H1 (cell line): ENCODE data around the gene CLINT1. TPM values are rescaled to one million over a fixed set of nuclear protein-coding genes. Genes with fewer than 3 reads are reported as not detected.

Experiments used
- CTCF ChIA-PET: fragments of 300-600 bp; sonication (Branson Sonifier 250); formaldehyde crosslinking; loops from one replicate; lab custom pipeline; 2021; ENCODE audit not compliant: partially characterized antibody; lab: Charles Lee
- POLR2A ChIA-PET: fragments of 300-600 bp; sonication (Branson Sonifier 250); formaldehyde crosslinking; loops from one replicate; lab custom pipeline; 2021; ENCODE audit warnings: inconsistent platforms; ENCODE audit not compliant: partially characterized antibody; lab: Charles Lee
- DNase-seq, 2 experiments: peaks; one replicate each; pipeline versions ENCODE4 v3.0.0 to v3.0.0-alpha.2; 2010 to 2022; ENCODE audit warnings: low spot score in 2 of 2, low read depth in 1 of 2, mixed read lengths in 1 of 2
- FAIRE-seq: peaks from 2 replicates; lab custom pipeline; 2011; peaks lifted over from hg19 to GRCh38; lab: Jason Lieb, UNC
- H2AFZ ChIP-seq: 2 replicates; pipeline ENCODE4 v1.8.1; 2012; ENCODE audit warnings: low read length, inconsistent platforms
- H2AK5ac ChIP-seq: 2 replicates; pipeline ENCODE4 v1.6.1; 2013; ENCODE audit warnings: low read depth, low read length
- H2BK120ac ChIP-seq: replicated peaks from 2 replicates; pipeline ENCODE3; 2013; ENCODE audit warnings: low read depth, low read length, inconsistent platforms
- H2BK12ac ChIP-seq: 2 replicates; pipeline ENCODE4 v1.6.1; 2013; ENCODE audit warnings: low read depth, low read length
- H2BK15ac ChIP-seq: 2 replicates; pipeline ENCODE4 v1.6.1; 2013; ENCODE audit warnings: low read length
- H2BK20ac ChIP-seq: 2 replicates; pipeline ENCODE4 v1.6.1; 2013; ENCODE audit warnings: low read length
- H2BK5ac ChIP-seq: 2 replicates; pipeline ENCODE4 v1.6.1; 2013; ENCODE audit warnings: low read depth, low read length
- H3K14ac ChIP-seq: 2 replicates; pipeline ENCODE4 v1.6.1; 2013; ENCODE audit warnings: inconsistent platforms; ENCODE audit not compliant: insufficient read length
- H3K18ac ChIP-seq: 2 replicates; pipeline ENCODE4 v1.6.1; 2013; ENCODE audit warnings: low read length; ENCODE audit errors: extremely low read depth
- H3K23ac ChIP-seq: 2 replicates; pipeline ENCODE4 v1.6.1; 2013; ENCODE audit warnings: inconsistent platforms; ENCODE audit not compliant: insufficient read length
- H3K23me2 ChIP-seq: 2 replicates; pipeline ENCODE4 v1.6.1; 2013; ENCODE audit warnings: low read depth, low read length
- H3K27ac ChIP-seq: 2 replicates; pipeline ENCODE4 v1.6.1; 2011; ENCODE audit warnings: low read depth, low read length, inconsistent platforms
- H3K27me3 ChIP-seq, 4 experiments: replicated peaks in 1 of 4; 1 replicate in 1 of 4; 2 replicates in 3 of 4; pipeline versions ENCODE4 v1.6.1 to v1.8.1; 2011 to 2013; ENCODE audit warnings: low read length in 3 of 4, mild to moderate bottlenecking in 3 of 4, inconsistent platforms in 2 of 4, mixed read lengths in 2 of 4, moderate library complexity in 1 of 4; ENCODE audit not compliant: control insufficient read depth in 3 of 4, insufficient read depth in 3 of 4; ENCODE audit errors: extremely low read depth in 1 of 4
- H3K36me3 ChIP-seq, 4 experiments: 2 replicates each; pipeline versions ENCODE4 v1.6.1 to v1.8.1; 2011 to 2013; ENCODE audit warnings: mild to moderate bottlenecking in 4 of 4, low read length in 3 of 4, moderate library complexity in 2 of 4, control low read depth in 1 of 4, inconsistent platforms in 1 of 4; ENCODE audit not compliant: insufficient read depth in 4 of 4, control insufficient read depth in 2 of 4
- H3K4ac ChIP-seq: replicated peaks from 2 replicates; pipeline ENCODE3; 2013; ENCODE audit warnings: low read length, low read depth, mixed read lengths, inconsistent platforms; ENCODE audit not compliant: insufficient read length
- H3K4me1 ChIP-seq, 4 experiments: replicated peaks in 1 of 4; 1 replicate in 1 of 4; 2 replicates in 3 of 4; pipeline versions ENCODE4 v1.6.1 to v1.8.1; 2011 to 2013; ENCODE audit warnings: low read length in 3 of 4, inconsistent platforms in 2 of 4, mixed read lengths in 1 of 4; ENCODE audit not compliant: insufficient read depth in 4 of 4, control insufficient read depth in 3 of 4
- H3K4me2 ChIP-seq, 2 experiments: 2 replicates each; pipeline versions ENCODE4 v1.6.1 to v1.8.1; 2011 to 2013; ENCODE audit warnings: low read depth in 2 of 2, low read length in 2 of 2, control low read depth in 1 of 2, inconsistent platforms in 1 of 2, mild to moderate bottlenecking in 1 of 2; ENCODE audit not compliant: insufficient read depth in 1 of 2
- H3K4me3 ChIP-seq, 4 experiments: fragments of 200-600, 300-600 bp in 1 of 4; sonication (generic), shearing (Covaris generic), sonication (Bioruptor Twin) in 1 of 4; 2 replicates each; pipeline versions ENCODE4 v1.5.1 to v1.8.1; 2011 to 2016; ENCODE audit warnings: low read length in 4 of 4, low read depth in 3 of 4, control low read depth in 2 of 4, inconsistent platforms in 2 of 4, mild to moderate bottlenecking in 2 of 4, mixed read lengths in 1 of 4, moderate library complexity in 1 of 4; ENCODE audit not compliant: insufficient read depth in 2 of 4; ENCODE audit errors: extremely low read depth in 1 of 4
- H3K56ac ChIP-seq: replicated peaks from 2 replicates; pipeline ENCODE3; 2013; ENCODE audit warnings: low read depth, mild to moderate bottlenecking, mixed read lengths, low read length, inconsistent platforms; ENCODE audit not compliant: insufficient read length
- H3K79me1 ChIP-seq: 2 replicates; pipeline ENCODE4 v1.6.1; 2013; ENCODE audit warnings: low read depth, low read length, control low read depth
- H3K79me2 ChIP-seq, 2 experiments: 2 replicates each; pipeline versions ENCODE4 v1.6.1 to v1.8.1; 2012 to 2013; ENCODE audit warnings: low read length in 2 of 2, mild to moderate bottlenecking in 2 of 2, inconsistent platforms in 1 of 2; ENCODE audit not compliant: insufficient read depth in 2 of 2, control insufficient read depth in 1 of 2
- H3K9ac ChIP-seq, 4 experiments: replicated peaks in 1 of 4; 1 replicate in 1 of 4; 2 replicates in 3 of 4; pipeline versions ENCODE4 v1.6.1 to v1.8.1; 2011 to 2013; ENCODE audit warnings: low read depth in 3 of 4, low read length in 3 of 4, control low read depth in 2 of 4, mild to moderate bottlenecking in 2 of 4, moderate library complexity in 2 of 4, inconsistent platforms in 1 of 4; ENCODE audit errors: extremely low read depth in 1 of 4
- H3K9me3 ChIP-seq, 2 experiments: 2 replicates each; pipeline versions ENCODE4 v1.6.1 to v1.8.1; 2012 to 2013; ENCODE audit warnings: mild to moderate bottlenecking in 2 of 2, moderate library complexity in 2 of 2, control low read depth in 1 of 2, inconsistent platforms in 1 of 2, low read depth in 1 of 2, low read length in 1 of 2, mixed read lengths in 1 of 2; ENCODE audit not compliant: insufficient read depth in 2 of 2
- H4K20me1 ChIP-seq, 2 experiments: replicated peaks in 1 of 2; 2 replicates each; pipeline versions ENCODE3 to v1.8.1; 2011 to 2013; ENCODE audit warnings: inconsistent platforms in 2 of 2, low read length in 2 of 2, mild to moderate bottlenecking in 1 of 2; ENCODE audit not compliant: insufficient read depth in 2 of 2, control insufficient read depth in 1 of 2
- H4K5ac ChIP-seq: 2 replicates; pipeline ENCODE4 v1.6.1; 2013; ENCODE audit warnings: low read length, low read depth, mixed read lengths, inconsistent platforms; ENCODE audit not compliant: insufficient read length
- H4K8ac ChIP-seq: 2 replicates; pipeline ENCODE4 v1.8.0; 2013; ENCODE audit warnings: mild to moderate bottlenecking, moderate library complexity, low read length, inconsistent platforms; ENCODE audit not compliant: insufficient read depth; ENCODE audit errors: extremely low read depth
- H4K91ac ChIP-seq: replicated peaks from 2 replicates; pipeline ENCODE3; 2013; ENCODE audit warnings: low read length, mixed read lengths, inconsistent platforms; ENCODE audit not compliant: insufficient read length
- BACH1 ChIP-seq: IDR thresholded peaks from 2 replicates; pipeline ENCODE4 v1.6.1; 2012; ENCODE audit warnings: low read length, improper control_type of control experiment
- BRCA1 ChIP-seq: IDR thresholded peaks from 2 replicates; pipeline ENCODE4 v1.6.1; 2012; ENCODE audit warnings: low read depth, low read length, improper control_type of control experiment
- CEBPB ChIP-seq: IDR thresholded peaks from 2 replicates; pipeline ENCODE4 v1.6.1; 2012; ENCODE audit warnings: low read depth, low read length
- GTF2F1 ChIP-seq: IDR thresholded peaks from 2 replicates; pipeline ENCODE4 v1.6.1; 2012; ENCODE audit warnings: low read depth, low read length, improper control_type of control experiment, borderline replicate concordance
- KDM4A ChIP-seq: IDR thresholded peaks from one replicate; pipeline ENCODE4 v1.7.1; 2012; ENCODE audit warnings: low read depth, mild to moderate bottlenecking, moderate library complexity, low read length, inconsistent platforms; ENCODE audit not compliant: severe bottlenecking
- MAFK ChIP-seq: IDR thresholded peaks from 2 replicates; pipeline ENCODE4 v1.6.1; 2012; ENCODE audit warnings: low read depth, mild to moderate bottlenecking, improper control_type of control experiment, low read length
- NRF1 ChIP-seq: IDR thresholded peaks from 2 replicates; pipeline ENCODE4 v1.6.1; 2011; ENCODE audit warnings: mild to moderate bottlenecking, low read depth, low read length, improper control_type of control experiment
- POU5F1 ChIP-seq: IDR thresholded peaks from 2 replicates; pipeline ENCODE4 v1.6.1; 2011; ENCODE audit warnings: low read depth, mild to moderate bottlenecking, low read length, moderate library complexity
- SIRT6 ChIP-seq: IDR thresholded peaks from one replicate; pipeline ENCODE4 v1.7.1; 2012; ENCODE audit warnings: low read length, inconsistent platforms
- SP4 ChIP-seq: IDR thresholded peaks from 2 replicates; pipeline ENCODE4 v1.6.1; 2012; ENCODE audit warnings: low read length, inconsistent platforms
- TEAD4 ChIP-seq: IDR thresholded peaks from 2 replicates; pipeline ENCODE4 v1.6.1; 2012; ENCODE audit warnings: low read depth, low read length, inconsistent platforms, mixed read lengths
- WGBS, 2 experiments: shearing (Covaris generic) in 1 of 2; methylation state at CpG; one replicate each; pipeline versions ENCODE4 v1.1.6 to v1.1.7; 2013 to 2015; ENCODE audit warnings: low lambda C conversion rate in 2 of 2, mixed read lengths in 2 of 2, inconsistent platforms in 1 of 2, low coverage in 1 of 2, missing lambda C conversion rate in 1 of 2; ENCODE audit not compliant: insufficient replicate concordance in 2 of 2, insufficient coverage in 1 of 2, insufficient read length in 1 of 2; ENCODE audit errors: extremely low coverage in 1 of 2, missing lambda C conversion rate in 1 of 2; 5-methylcytosine and 5-hydroxymethylcytosine counted together
- polyA plus RNA-seq, 7 experiments: library from polyadenylated mRNA; depleted of rRNA in 3 of 7; stranded (reverse) in 5 of 7; unstranded in 2 of 7; fragments of >200 nt in 5 of 7; fragments of 200-250 nt in 2 of 7; gene quantifications; 1 replicate in 5 of 7; 2 replicates in 1 of 7; 4 replicates in 1 of 7; pipeline versions ENCODE4 v1.2.1 to v1.2.3, GENCODE V29; 2011 to 2013; ENCODE audit warnings: missing spikeins in 2 of 7, mixed read lengths in 2 of 7
- total RNA-seq: library from RNA; stranded (reverse); fragmentation: NEBNext Ultra II Directional; extraction: Animal tissue kit (Norgen Biotek cat#: 25700); gene quantifications from 2 replicates; pipeline ENCODE4 v1.2.1, GENCODE V29; 2021
- TF ChIP-seq, protein P1 (sequence below): IDR thresholded peaks from 2 replicates; pipeline ENCODE4 v1.6.1; 2011; ENCODE audit warnings: low read depth, mild to moderate bottlenecking, low read length; ENCODE audit not compliant: insufficient read depth

Gene CLINT1
- total and polyA plus RNA-seq, 2 of the 8 experiments (the other 6 are each of a cell fraction or from before 2014, with no cell fraction given) = 85.9 to 140 TPM

DNA sequence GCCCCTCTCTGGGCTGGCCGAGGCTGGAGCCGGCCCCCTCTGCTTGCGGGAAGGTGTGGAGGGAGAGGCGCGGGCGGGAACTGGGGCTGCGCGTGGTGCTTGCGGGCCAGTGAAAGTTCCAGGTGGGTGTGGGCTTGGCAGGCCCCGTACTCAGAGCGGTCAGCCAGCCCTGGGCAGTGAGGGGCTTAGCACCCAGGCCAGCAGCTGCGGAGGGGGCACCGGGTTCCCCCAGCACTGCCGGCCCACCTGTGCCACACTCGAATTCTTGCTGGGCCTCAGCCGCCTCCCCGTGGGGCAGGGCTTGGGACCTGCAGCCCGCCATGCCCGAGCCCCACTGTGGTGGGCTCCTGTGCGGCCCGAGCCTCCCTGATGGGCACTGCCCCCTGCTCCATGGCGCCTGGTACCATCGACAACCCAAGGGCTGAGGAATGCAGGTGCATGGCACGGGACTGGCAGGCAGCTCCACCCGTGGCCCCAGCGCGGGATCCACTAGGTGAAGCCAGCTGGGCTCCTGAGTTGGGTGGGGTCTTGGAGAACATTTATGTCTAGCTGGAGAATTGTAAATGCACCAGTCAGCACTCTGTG is 27.9 kb upstream of the CLINT1 start:
- H4K91ac ChIP-seq = no peak overlapping the region
- CTCF ChIA-PET = interaction anchor here (0.9 to 1.1 kb wide), 2 partner anchors 19 to 108 kb away, joined by 3 to 4 read pairs; no protein-coding TSS in a partner anchor
- H3K9me3 ChIP-seq = peaks cover 0 to 9% of the 10 kb centered on the region in 2 experiments; a peak in 2 of 4 replicates
- 94% methylated on average over 23 of the region's 27 CpGs; no CpG with 5 or more reads in 1 of the 2 experiments for WGBS, 2 experiments
- no peak overlapping the region for H4K8ac ChIP-seq
- no peak overlapping the region for H3K4me2 ChIP-seq
- H2AK5ac ChIP-seq = no peak overlapping the region
- no peak overlapping the region for H4K5ac ChIP-seq
- FAIRE-seq (no peak), DNase-seq (no peak)
- H3K4me1 ChIP-seq = no peaks in the 10 kb centered on the region; a peak in 1 of 7 replicates
- no peaks in the 10 kb centered on the region for H4K20me1 ChIP-seq
- no peak overlapping the region for H2BK120ac ChIP-seq
- H2BK5ac ChIP-seq = no peak overlapping the region
- H3K23ac ChIP-seq = no peak overlapping the region
- H3K27ac ChIP-seq = no peak overlapping the region
- H3K14ac ChIP-seq = no peak overlapping the region
- H3K56ac ChIP-seq = no peak overlapping the region
- no peaks in the 10 kb centered on the region for H3K23me2 ChIP-seq
- no peaks in the 10 kb centered on the region for H3K79me1 ChIP-seq
- no peak overlapping the region for H3K18ac ChIP-seq
- no peak overlapping the region for H3K4ac ChIP-seq
- no peak overlapping the region for H2AFZ ChIP-seq
- no peak overlapping the region for H3K4me3 ChIP-seq
- no peaks in the 10 kb centered on the region for H3K27me3 ChIP-seq
- TF ChIP-seq CEBPB (no peak), NRF1 (no peak), SP4 (no peak), BRCA1 (no peak), POU5F1 (no peak), KDM4A (no peak), GTF2F1 (no peak), SIRT6 (no peak), MAFK (no peak), BACH1 (no peak), TEAD4 (no peak)
- TF ChIP-seq, protein P1, sequence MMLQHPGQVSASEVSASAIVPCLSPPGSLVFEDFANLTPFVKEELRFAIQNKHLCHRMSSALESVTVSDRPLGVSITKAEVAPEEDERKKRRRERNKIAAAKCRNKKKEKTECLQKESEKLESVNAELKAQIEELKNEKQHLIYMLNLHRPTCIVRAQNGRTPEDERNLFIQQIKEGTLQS = no peak
- TF ChIP-seq, all 59 proteins: peak for 0
- H2BK15ac ChIP-seq = no peak overlapping the region
- H2BK20ac ChIP-seq = no peak overlapping the region
- H3K9ac ChIP-seq = no peak overlapping the region
- POLR2A ChIA-PET = no interaction called here
- no peaks in the 10 kb centered on the region for H3K79me2 ChIP-seq
- H2BK12ac ChIP-seq = no peak overlapping the region
- peaks cover 0 to 6% (median 0%) of the 10 kb centered on the region in 4 experiments; a peak in 1 of 8 replicates for H3K36me3 ChIP-seq
